Suprapubic skin (tissue), 4 donors: ENCODE measurements around the gene TECPR2.

Experiments
- CTCF ChIP-seq, 2 donors: fragments of 200-600 bp in 1 of 2; fragments of 450-650 bp in 1 of 2; sonication (generic) in 1 of 2; IDR thresholded peaks; one replicate each; pipeline ENCODE4 v1.5.1; 2016 to 2019; ENCODE audit warnings: antibody characterized with exemption in 2 of 2, mild to moderate bottlenecking in 1 of 2, moderate library complexity in 1 of 2
- POLR2A ChIP-seq, 2 donors: fragments of 450-650 bp; IDR thresholded peaks; one replicate each; pipeline ENCODE4 v1.6.1; 2017; ENCODE audit warnings: antibody characterized with exemption in 2 of 2, mild to moderate bottlenecking in 2 of 2, moderate library complexity in 2 of 2
- POLR2AphosphoS5 ChIP-seq, 3 donors: sonication (generic); formaldehyde crosslinking; IDR thresholded peaks; one replicate each; pipeline ENCODE4 v1.6.1; 2017; ENCODE audit warnings: antibody characterized with exemption in 3 of 3

DNA sequence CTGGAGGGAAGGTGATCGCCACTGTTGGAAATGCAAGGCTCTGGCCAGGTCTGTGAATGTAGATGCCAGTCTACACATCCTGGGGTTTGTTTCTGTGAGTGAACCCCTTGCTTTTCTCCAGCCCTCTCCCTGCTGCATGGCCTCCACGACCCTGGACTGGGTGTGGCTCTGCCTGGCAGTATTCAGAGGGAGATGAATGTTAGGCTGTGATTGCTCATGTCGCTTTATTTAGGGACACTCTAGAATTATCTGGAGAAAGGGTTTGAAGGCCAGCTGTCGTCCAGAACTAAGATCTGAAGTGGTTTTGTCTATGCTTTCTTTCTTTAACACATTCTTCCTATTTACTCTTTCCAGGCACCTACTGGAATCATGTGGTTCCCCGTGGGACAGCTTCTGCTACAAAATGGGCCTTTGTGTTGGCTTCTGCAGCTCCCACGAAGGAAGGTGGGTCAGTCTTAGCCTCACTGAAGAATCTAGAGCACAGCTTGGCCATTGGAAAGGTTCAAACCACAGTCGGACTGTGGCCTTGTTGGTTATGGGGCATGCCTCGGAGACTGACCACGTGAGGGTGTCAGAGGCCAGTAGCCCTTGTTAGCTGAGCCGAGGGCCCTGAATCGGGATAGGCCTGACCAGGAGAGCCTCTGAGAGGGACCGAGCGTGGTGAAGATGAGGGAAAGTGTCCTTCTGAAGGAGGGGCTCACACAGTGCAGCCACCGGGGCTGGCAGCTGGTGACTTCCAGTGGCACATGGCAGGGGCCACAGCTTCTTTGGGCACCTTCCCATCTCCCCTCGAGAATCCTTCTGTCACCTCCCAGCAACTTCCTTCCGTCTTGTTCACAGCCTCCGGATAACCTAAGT is 87.7 kb downstream of the TECPR2 start:
- TF ChIP-seq CTCF (IDR thresholded peaks at IDR 0.05) = no peak
- no peak for TF ChIP-seq POLR2AphosphoS5 (IDR thresholded peaks at IDR 0.05)
- TF ChIP-seq POLR2A (IDR thresholded peaks at IDR 0.05) = no peak
